Omental fat pad (tissue), 4 donors: ENCODE results near the gene GDI1. TPM values are rescaled to one million over a fixed set of nuclear protein-coding genes. Genes with fewer than 3 reads are reported as not detected.

Experiments
- ATAC-seq: fragments of 150-250 bp; one replicate; pipeline ENCODE4 v1.9.1; 2016; ENCODE audit warnings: mild to moderate bottlenecking, moderate library complexity; ENCODE audit not compliant: low FRiP score
- DNase-seq: peaks from one replicate; pipeline ENCODE4 v3.0.0-alpha.2; 2019; ENCODE audit warnings: low spot score
- CTCF ChIP-seq, 3 donors: fragments of 450-650 bp; IDR thresholded peaks; one replicate each; pipeline ENCODE4 v1.5.1; 2016 to 2017; ENCODE audit warnings: antibody characterized with exemption in 3 of 3, mild to moderate bottlenecking in 3 of 3, moderate library complexity in 2 of 3
- total RNA-seq, 4 donors: library from RNA; depleted of rRNA; stranded (reverse); fragments of >200 nt; gene quantifications; one replicate each; pipeline ENCODE4 v1.1.0, GENCODE V29; 2016

Gene GDI1
- total RNA-seq, 4 donors from 2014 or later: 75.3 to 119 (median 96.9) TPM

- no peak for ATAC-seq
- no peak for TF ChIP-seq CTCF (IDR thresholded peaks at IDR 0.05)
- DNase-seq: no peak
Measured at GRCh38 chrX:154432210-154432609, 4.7 kb upstream of the GDI1 start.

GRCh38 chrX:154433605-154434004 lies 3.3 kb upstream of the GDI1 start:
- TF ChIP-seq CTCF (IDR thresholded peaks at IDR 0.05): no peak
- DNase-seq: no peak
- ATAC-seq: no peak

- no peak for ATAC-seq
- no peak for DNase-seq
- TF ChIP-seq CTCF (IDR thresholded peaks at IDR 0.05): no peak
Measured at GRCh38 chrX:154434394-154435168, 2.4 kb upstream of the GDI1 start.

- TF ChIP-seq CTCF (IDR thresholded peaks at IDR 0.05): no peak
- DNase-seq (no peak), ATAC-seq (no peak)
Measured at GRCh38 chrX:154435171-154435733, 1.7 kb upstream of the GDI1 start.

GRCh38 chrX:154436374-154436982 lies 476 bp upstream of the GDI1 start:
- TF ChIP-seq CTCF (IDR thresholded peaks at IDR 0.05): no peak
- DNase-seq: no peak
- ATAC-seq: peak; percentile 24

- DNase-seq (no peak), ATAC-seq (no peak)
- no peak for TF ChIP-seq CTCF (IDR thresholded peaks at IDR 0.05)
Measured at GRCh38 chrX:154437971-154438893, 1.3 kb downstream of the GDI1 start.
